OCI-LY3 (cell line): ENCODE measurements around the gene DEPDC7.

ENCODE experiments used
- H2AFZ ChIP-seq: fragments of 200-600, 300-600 bp; shearing (Covaris generic); 2 replicates; pipeline ENCODE4 v1.6.0; 2014; ENCODE audit warnings: antibody characterized with exemption, low read depth, low read length
- H3K27ac ChIP-seq: fragments of 200-600, 300-600 bp; sonication (generic); 2 replicates; pipeline ENCODE4 v1.5.1; 2014; ENCODE audit warnings: mild to moderate bottlenecking, low read length, moderate library complexity, mixed read lengths
- H3K27me3 ChIP-seq: fragments of 200-600, 300-600 bp; sonication (generic); 2 replicates; pipeline ENCODE4 v1.6.1; 2014; ENCODE audit warnings: low read depth, low read length, mixed read lengths
- H3K36me3 ChIP-seq: fragments of 200-600, 300-600 bp; sonication (generic); replicated peaks from 2 replicates; pipeline ENCODE3; 2014; ENCODE audit warnings: low read depth, low read length, mixed read lengths
- H3K4me1 ChIP-seq: fragments of 300-600, 200-600 bp; sonication (generic); 2 replicates; pipeline ENCODE4 v1.6.1; 2014; ENCODE audit warnings: low read length, mixed read lengths
- H3K4me2 ChIP-seq: fragments of 200-600, 300-600 bp; sonication (generic); 2 replicates; pipeline ENCODE4 v1.6.1; 2014; ENCODE audit warnings: low read length, mixed read lengths
- H3K4me3 ChIP-seq: fragments of 300-600, 200-600 bp; sonication (generic); 2 replicates; pipeline ENCODE4 v1.5.1; 2014; ENCODE audit warnings: antibody characterized with exemption, mild to moderate bottlenecking, low read length, moderate library complexity
- H3K79me2 ChIP-seq: fragments of 300-600, 200-600 bp; shearing (Covaris generic); 2 replicates; pipeline ENCODE4 v1.6.1; 2014; ENCODE audit warnings: mild to moderate bottlenecking, low read length, mixed read lengths
- H3K9ac ChIP-seq: fragments of 300-600, 200-600 bp; shearing (Covaris generic); 2 replicates; pipeline ENCODE4 v1.6.0; 2014; ENCODE audit warnings: mild to moderate bottlenecking, low read length, moderate library complexity
- H3K9me3 ChIP-seq: fragments of 200-600, 300-600 bp; shearing (Covaris generic); 2 replicates; pipeline ENCODE4 v1.6.1; 2014; ENCODE audit warnings: low read length, mixed read lengths; ENCODE audit not compliant: insufficient read depth
- H4K20me1 ChIP-seq: fragments of 200-600, 300-600 bp; sonication (generic); 2 replicates; pipeline ENCODE4 v1.6.1; 2016; ENCODE audit warnings: low read length, mixed read lengths; ENCODE audit not compliant: insufficient read depth
- EZH2phosphoT487 ChIP-seq: fragments of 200-600 bp; shearing (Covaris generic); IDR thresholded peaks from 2 replicates; pipeline ENCODE4 v1.6.1; 2018; ENCODE audit warnings: antibody characterized with exemption, mixed run types, low read depth
- TF ChIP-seq, protein P1 (sequence below): fragments of 200-600, 300-600 bp; sonication (generic); IDR thresholded peaks from 2 replicates; pipeline ENCODE4 v1.5.1; 2014; ENCODE audit warnings: antibody characterized with exemption, low read length, low read depth

DEPDC7 gene

DNA sequence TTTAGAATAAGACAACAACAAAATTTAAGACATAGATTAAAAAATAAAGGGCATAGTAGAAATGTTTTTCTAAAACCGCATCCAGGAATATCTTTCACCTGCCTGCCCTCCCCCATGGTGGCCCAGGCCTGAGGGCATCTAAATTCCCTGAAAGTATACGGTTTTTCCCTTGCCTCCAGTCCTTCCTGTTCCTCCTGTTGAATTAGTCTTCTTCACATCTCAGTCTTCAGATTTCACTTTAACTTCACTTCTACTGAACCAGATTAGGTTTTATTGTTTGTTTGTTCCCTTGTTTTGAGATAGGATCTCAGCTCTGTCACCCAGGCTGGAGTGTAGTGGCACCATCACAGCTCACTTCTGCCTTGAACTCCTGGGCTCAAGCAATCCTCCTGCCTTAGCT is 33.1 kb upstream of the DEPDC7 start:
- no peaks in the 10 kb centered on the region for H4K20me1 ChIP-seq

DNA sequence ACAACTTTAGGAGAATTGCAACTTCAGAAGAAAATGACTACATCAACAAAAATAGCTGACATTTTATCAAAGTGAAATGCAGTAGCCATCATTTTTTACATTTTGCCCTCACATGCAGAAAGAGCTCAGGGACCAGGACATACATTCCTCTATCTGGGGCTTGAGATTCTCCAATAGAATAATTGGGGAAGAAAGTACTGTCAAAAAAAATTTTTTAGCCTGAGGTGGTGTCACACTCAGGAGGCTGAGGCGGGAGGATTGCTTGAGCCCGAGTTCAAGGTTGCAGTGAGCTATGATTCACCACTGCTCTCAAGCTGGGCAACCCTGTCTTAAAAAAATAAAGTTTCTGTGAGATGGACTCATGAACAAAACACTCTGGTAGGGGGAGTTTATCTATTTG is 32.2 kb upstream of the DEPDC7 start:
- Histone ChIP-seq H4K20me1 (no peaks in the 10 kb centered on the region), H3K4me1 (no peaks in the 10 kb centered on the region), H3K4me2 (no peak overlapping the region), H3K27me3 (no peaks in the 10 kb centered on the region), H3K27ac (no peak overlapping the region), H3K4me3 (no peak overlapping the region), H3K36me3 (no peaks in the 10 kb centered on the region), H3K9me3 (no peaks in the 10 kb centered on the region), H2AFZ (no peak overlapping the region), H3K79me2 (no peaks in the 10 kb centered on the region), H3K9ac (no peak overlapping the region)
- TF ChIP-seq, protein P1, sequence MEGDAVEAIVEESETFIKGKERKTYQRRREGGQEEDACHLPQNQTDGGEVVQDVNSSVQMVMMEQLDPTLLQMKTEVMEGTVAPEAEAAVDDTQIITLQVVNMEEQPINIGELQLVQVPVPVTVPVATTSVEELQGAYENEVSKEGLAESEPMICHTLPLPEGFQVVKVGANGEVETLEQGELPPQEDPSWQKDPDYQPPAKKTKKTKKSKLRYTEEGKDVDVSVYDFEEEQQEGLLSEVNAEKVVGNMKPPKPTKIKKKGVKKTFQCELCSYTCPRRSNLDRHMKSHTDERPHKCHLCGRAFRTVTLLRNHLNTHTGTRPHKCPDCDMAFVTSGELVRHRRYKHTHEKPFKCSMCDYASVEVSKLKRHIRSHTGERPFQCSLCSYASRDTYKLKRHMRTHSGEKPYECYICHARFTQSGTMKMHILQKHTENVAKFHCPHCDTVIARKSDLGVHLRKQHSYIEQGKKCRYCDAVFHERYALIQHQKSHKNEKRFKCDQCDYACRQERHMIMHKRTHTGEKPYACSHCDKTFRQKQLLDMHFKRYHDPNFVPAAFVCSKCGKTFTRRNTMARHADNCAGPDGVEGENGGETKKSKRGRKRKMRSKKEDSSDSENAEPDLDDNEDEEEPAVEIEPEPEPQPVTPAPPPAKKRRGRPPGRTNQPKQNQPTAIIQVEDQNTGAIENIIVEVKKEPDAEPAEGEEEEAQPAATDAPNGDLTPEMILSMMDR, result no peak
- no peak for TF ChIP-seq EZH2phosphoT487

More for the DNA sequence above, 33.1 kb upstream of the DEPDC7 start:
- H3K27ac ChIP-seq, result no peak overlapping the region
- no peaks in the 10 kb centered on the region for H3K9me3 ChIP-seq
- no peak overlapping the region for H2AFZ ChIP-seq
- peaks cover 2% of the 10 kb centered on the region for H3K36me3 ChIP-seq
- no peak overlapping the region for H3K4me2 ChIP-seq
- H3K9ac ChIP-seq, result no peak overlapping the region
- H3K4me1 ChIP-seq, result no peaks in the 10 kb centered on the region
- H3K79me2 ChIP-seq, result no peaks in the 10 kb centered on the region
- H3K27me3 ChIP-seq, result no peaks in the 10 kb centered on the region
- TF ChIP-seq, protein P1, result no peak
- no peak for TF ChIP-seq EZH2phosphoT487
- no peak overlapping the region for H3K4me3 ChIP-seq

DNA sequence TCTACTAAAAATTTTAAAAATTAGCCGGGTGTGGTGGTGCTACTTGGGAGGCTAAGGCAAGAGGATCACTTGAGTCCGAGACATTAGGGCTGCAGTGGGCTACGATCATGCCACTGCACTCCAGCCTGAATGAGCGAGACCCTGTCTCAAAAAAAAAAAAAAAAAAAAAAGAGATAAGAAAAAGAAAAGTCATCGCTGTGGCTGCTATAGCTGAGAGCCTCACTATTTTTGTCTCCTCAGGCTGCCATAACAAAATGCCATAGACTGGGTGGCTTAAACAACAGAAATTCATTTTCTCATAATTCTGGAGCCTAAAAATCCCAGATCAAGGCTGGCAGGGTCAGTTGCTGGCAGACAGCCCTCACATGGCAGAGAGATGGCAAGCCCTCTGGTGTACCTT is 30.1 kb upstream of the DEPDC7 start:
- H3K4me2 ChIP-seq, result no peak overlapping the region
- H3K9me3 ChIP-seq, result no peaks in the 10 kb centered on the region
- no peaks in the 10 kb centered on the region for H3K36me3 ChIP-seq
- no peaks in the 10 kb centered on the region for H3K79me2 ChIP-seq
- H4K20me1 ChIP-seq, result no peaks in the 10 kb centered on the region
- no peak overlapping the region for H3K4me3 ChIP-seq
- H2AFZ ChIP-seq, result no peak overlapping the region
- no peak overlapping the region for H3K9ac ChIP-seq
- no peak overlapping the region for H3K27ac ChIP-seq
- H3K27me3 ChIP-seq, result no peaks in the 10 kb centered on the region
- TF ChIP-seq EZH2phosphoT487, result no peak
- TF ChIP-seq, protein P1, result no peak
- no peaks in the 10 kb centered on the region for H3K4me1 ChIP-seq

DNA sequence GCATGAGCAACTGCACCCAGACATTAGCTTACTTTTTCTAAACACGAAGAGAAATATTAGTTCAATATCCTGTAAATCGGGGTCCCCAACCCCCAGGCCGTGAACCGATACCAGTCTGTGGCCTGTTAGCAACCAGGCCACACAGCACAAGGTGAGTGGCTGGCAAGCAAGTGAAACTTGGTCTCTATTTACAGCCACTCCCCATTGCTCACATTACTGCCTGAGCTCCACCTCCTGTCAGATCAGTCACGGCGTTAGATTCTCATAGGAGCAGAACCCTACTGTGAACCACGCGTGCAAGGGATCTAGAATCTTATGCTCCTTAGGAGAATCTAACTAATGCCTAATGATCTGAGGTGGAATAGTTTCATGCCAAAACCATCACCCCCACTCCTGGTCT is 27.8 kb upstream of the DEPDC7 start:
- H3K9ac ChIP-seq, result no peak overlapping the region
- no peak overlapping the region for H3K27ac ChIP-seq
- H3K4me3 ChIP-seq, result no peak overlapping the region
- no peaks in the 10 kb centered on the region for H3K4me1 ChIP-seq
- no peak overlapping the region for H2AFZ ChIP-seq
- H3K9me3 ChIP-seq, result peaks cover 7% of the 10 kb centered on the region; the same call in 1 of the 2 replicates
- H3K27me3 ChIP-seq, result no peaks in the 10 kb centered on the region
- H3K4me2 ChIP-seq, result no peak overlapping the region
- H3K36me3 ChIP-seq, result peaks cover 3% of the 10 kb centered on the region
- no peaks in the 10 kb centered on the region for H4K20me1 ChIP-seq
- no peaks in the 10 kb centered on the region for H3K79me2 ChIP-seq
- TF ChIP-seq, protein P1, result no peak
- TF ChIP-seq EZH2phosphoT487, result no peak
